ENCODE data around the gene BTNL2. TPM values are rescaled to one million over a fixed set of nuclear protein-coding genes. Genes with fewer than 3 reads are reported as not detected.

Gene BTNL2
- total RNA-seq, 1 donor from 2014 or later, result not detected

GRCh38 chr6:32424589-32425300 is 17.8 kb upstream of the BTNL2 start:
- H3K4me3 Mint-ChIP-seq (ENCODE audit: unreplicated experiment), result no peak overlapping the region
- peaks cover 3% of the 10 kb centered on the region for H3K4me1 Mint-ChIP-seq (ENCODE audit: low read depth, unreplicated experiment)
- no peak for DNase-seq (ENCODE audit: low read depth)
- no peak overlapping the region for H3K9ac ChIP-seq (ENCODE audit: low read length)
- no peak overlapping the region for H3K4me2 ChIP-seq (ENCODE audit: low read length)
- H3K79me2 ChIP-seq (ENCODE audit: insufficient read depth, low read length), result no peaks in the 10 kb centered on the region
- H3K27ac ChIP-seq (ENCODE audit: low read depth, low read length), result no peak overlapping the region
- H4K20me1 ChIP-seq (ENCODE audit: insufficient read depth, low read length), result no peaks in the 10 kb centered on the region
- H3K9me3 Mint-ChIP-seq (ENCODE audit: unreplicated experiment), result no peaks in the 10 kb centered on the region
- H3K9me3 ChIP-seq (ENCODE audit: insufficient read depth, low read depth, low read length), result no peaks in the 10 kb centered on the region
- H3K27ac Mint-ChIP-seq (ENCODE audit: unreplicated experiment), result no peak overlapping the region
- H2AFZ ChIP-seq (ENCODE audit: low read depth, low read length), result no peak overlapping the region
- H3K4me3 ChIP-seq (ENCODE audit: insufficient read depth, low read depth, low read length), result no peak overlapping the region
- no peaks in the 10 kb centered on the region for H3K36me3 ChIP-seq (ENCODE audit: insufficient read depth, low read length)
- H3K27me3 ChIP-seq (ENCODE audit: insufficient read depth, low read length), result peaks cover 15% of the 10 kb centered on the region
- no peak for FAIRE-seq
- no peaks in the 10 kb centered on the region for H3K4me1 ChIP-seq (ENCODE audit: insufficient read depth, low read length)
- TF ChIP-seq EZH2 (IDR thresholded peaks at IDR 0.05; ENCODE audit: insufficient read depth, low read length) (no peak), CTCF (IDR thresholded peaks at IDR 0.05; ENCODE audit: insufficient read depth, low read depth, low read length) (no peak)
- no peaks in the 10 kb centered on the region for H3K36me3 Mint-ChIP-seq (ENCODE audit: low read depth, unreplicated experiment)
- peaks cover 15% of the 10 kb centered on the region for H3K27me3 Mint-ChIP-seq (ENCODE audit: low read depth, unreplicated experiment)

GRCh38 chr6:32416036-32416435 is 9.1 kb upstream of the BTNL2 start:
- H3K4me2 ChIP-seq (ENCODE audit: low read length), result peak overlapping the region; percentile 82
- peaks cover 4% of the 10 kb centered on the region for H3K4me1 Mint-ChIP-seq (ENCODE audit: low read depth, unreplicated experiment)
- H3K9me3 ChIP-seq (ENCODE audit: insufficient read depth, low read depth, low read length), result no peaks in the 10 kb centered on the region
- FAIRE-seq, result no peak
- H3K27me3 ChIP-seq (ENCODE audit: insufficient read depth, low read length), result peaks cover 23% of the 10 kb centered on the region
- no peaks in the 10 kb centered on the region for H4K20me1 ChIP-seq (ENCODE audit: insufficient read depth, low read length)
- no peaks in the 10 kb centered on the region for H3K36me3 ChIP-seq (ENCODE audit: insufficient read depth, low read length)
- H3K79me2 ChIP-seq (ENCODE audit: insufficient read depth, low read length), result no peaks in the 10 kb centered on the region
- H3K9me3 Mint-ChIP-seq (ENCODE audit: unreplicated experiment), result no peaks in the 10 kb centered on the region
- peak; percentile 42 for DNase-seq (ENCODE audit: low read depth)
- H3K27ac ChIP-seq (ENCODE audit: low read depth, low read length), result no peak overlapping the region
- H3K36me3 Mint-ChIP-seq (ENCODE audit: low read depth, unreplicated experiment), result no peaks in the 10 kb centered on the region
- H2AFZ ChIP-seq (ENCODE audit: low read depth, low read length), result no peak overlapping the region
- TF ChIP-seq EZH2 (IDR thresholded peaks at IDR 0.05; ENCODE audit: insufficient read depth, low read length) (no peak), CTCF (IDR thresholded peaks at IDR 0.05; ENCODE audit: insufficient read depth, low read depth, low read length) (no peak)
- H3K27ac Mint-ChIP-seq (ENCODE audit: unreplicated experiment), result no peak overlapping the region
- H3K27me3 Mint-ChIP-seq (ENCODE audit: low read depth, unreplicated experiment), result peaks cover 42% of the 10 kb centered on the region
- peaks cover 11% of the 10 kb centered on the region for H3K4me1 ChIP-seq (ENCODE audit: insufficient read depth, low read length)
- peak overlapping the region; percentile 18 for H3K9ac ChIP-seq (ENCODE audit: low read length)
- no peak overlapping the region for H3K4me3 Mint-ChIP-seq (ENCODE audit: unreplicated experiment)
- no peak overlapping the region for H3K4me3 ChIP-seq (ENCODE audit: insufficient read depth, low read depth, low read length)

GRCh38 chr6:32415521-32416019 is 8.6 kb upstream of the BTNL2 start:
- H2AFZ ChIP-seq (ENCODE audit: low read depth, low read length), result no peak overlapping the region
- peaks cover 42% of the 10 kb centered on the region for H3K27me3 Mint-ChIP-seq (ENCODE audit: low read depth, unreplicated experiment)
- H3K9ac ChIP-seq (ENCODE audit: low read length), result peak overlapping the region; percentile 18
- H3K27me3 ChIP-seq (ENCODE audit: insufficient read depth, low read length), result peaks cover 18% of the 10 kb centered on the region
- peaks cover 11% of the 10 kb centered on the region for H3K4me1 ChIP-seq (ENCODE audit: insufficient read depth, low read length)
- no peaks in the 10 kb centered on the region for H3K36me3 ChIP-seq (ENCODE audit: insufficient read depth, low read length)
- no peaks in the 10 kb centered on the region for H3K79me2 ChIP-seq (ENCODE audit: insufficient read depth, low read length)
- TF ChIP-seq EZH2 (IDR thresholded peaks at IDR 0.05; ENCODE audit: insufficient read depth, low read length) (no peak), CTCF (IDR thresholded peaks at IDR 0.05; ENCODE audit: insufficient read depth, low read depth, low read length) (peak; percentile 99)
- peak overlapping the region; percentile 82 for H3K4me2 ChIP-seq (ENCODE audit: low read length)
- H3K9me3 ChIP-seq (ENCODE audit: insufficient read depth, low read depth, low read length), result no peaks in the 10 kb centered on the region
- H3K27ac Mint-ChIP-seq (ENCODE audit: unreplicated experiment), result no peak overlapping the region
- H4K20me1 ChIP-seq (ENCODE audit: insufficient read depth, low read length), result no peaks in the 10 kb centered on the region
- FAIRE-seq, result no peak
- peak overlapping the region; percentile 35 for H3K4me3 ChIP-seq (ENCODE audit: insufficient read depth, low read depth, low read length)
- peaks cover 4% of the 10 kb centered on the region for H3K4me1 Mint-ChIP-seq (ENCODE audit: low read depth, unreplicated experiment)
- peak overlapping the region; percentile 67 for H3K4me3 Mint-ChIP-seq (ENCODE audit: unreplicated experiment)
- H3K9me3 Mint-ChIP-seq (ENCODE audit: unreplicated experiment), result no peaks in the 10 kb centered on the region
- peak; percentile 41 for DNase-seq (ENCODE audit: low read depth)
- H3K36me3 Mint-ChIP-seq (ENCODE audit: low read depth, unreplicated experiment), result no peaks in the 10 kb centered on the region
- no peak overlapping the region for H3K27ac ChIP-seq (ENCODE audit: low read depth, low read length)
